GM19099 (cell line): ENCODE data around the gene ZNF221.
A peak's percentile ranks its signal among the peaks of the same experiment; 100 is the strongest.

Experiments
- POLR2A ChIP-seq: IDR thresholded peaks from 3 replicates; pipeline ENCODE4 v1.6.1; 2011; ENCODE audit warnings: low read depth; ENCODE audit not compliant: insufficient read length; ENCODE audit errors: extremely low read depth

Gene ZNF221

DNA sequence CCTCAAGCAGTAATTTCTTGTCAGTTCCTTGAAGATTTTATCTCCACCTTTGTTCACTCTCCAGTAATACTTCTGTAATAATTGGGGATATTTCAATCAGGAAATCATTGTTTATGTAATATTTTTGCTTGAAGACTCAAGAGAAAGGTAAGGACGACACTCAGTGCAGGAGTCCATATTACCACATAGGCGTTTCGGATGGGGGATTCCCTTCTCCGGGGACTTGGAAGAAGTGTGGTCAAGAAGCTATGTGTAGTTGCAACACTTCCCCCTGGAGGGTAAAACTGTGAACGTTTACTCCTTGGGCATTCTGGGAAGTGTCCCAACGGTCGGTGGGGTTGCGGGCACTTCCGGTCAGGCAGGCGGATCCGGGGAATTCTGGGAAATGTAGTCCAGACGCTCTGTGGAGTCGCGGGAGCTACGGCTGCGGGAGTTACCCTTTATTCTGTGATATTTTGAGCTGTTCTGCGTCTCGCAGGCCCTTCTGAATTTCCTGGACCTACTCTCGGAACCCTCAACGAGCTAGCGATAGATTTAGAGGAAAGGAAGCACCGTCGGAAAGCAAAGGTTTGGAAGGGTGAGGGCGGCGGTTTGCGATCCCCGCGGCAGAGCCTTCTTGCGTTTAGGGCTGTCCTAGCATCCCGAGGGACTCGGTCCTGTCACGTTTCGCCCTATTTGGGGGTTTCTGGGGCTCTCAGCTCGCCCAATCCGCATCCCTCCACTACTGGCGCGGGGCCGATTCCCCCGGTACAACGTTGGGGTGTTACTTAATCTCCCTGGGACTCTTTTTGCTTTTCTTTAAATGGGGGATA lies at the start of gene ZNF221:
Gene ZNF221, plus strand, starts transcription at position 395 of the 812 bp plus-strand sequence. CDS start 11,499 bp downstream, outside the sequence.
- TF ChIP-seq POLR2A, result peak; percentile 43

DNA sequence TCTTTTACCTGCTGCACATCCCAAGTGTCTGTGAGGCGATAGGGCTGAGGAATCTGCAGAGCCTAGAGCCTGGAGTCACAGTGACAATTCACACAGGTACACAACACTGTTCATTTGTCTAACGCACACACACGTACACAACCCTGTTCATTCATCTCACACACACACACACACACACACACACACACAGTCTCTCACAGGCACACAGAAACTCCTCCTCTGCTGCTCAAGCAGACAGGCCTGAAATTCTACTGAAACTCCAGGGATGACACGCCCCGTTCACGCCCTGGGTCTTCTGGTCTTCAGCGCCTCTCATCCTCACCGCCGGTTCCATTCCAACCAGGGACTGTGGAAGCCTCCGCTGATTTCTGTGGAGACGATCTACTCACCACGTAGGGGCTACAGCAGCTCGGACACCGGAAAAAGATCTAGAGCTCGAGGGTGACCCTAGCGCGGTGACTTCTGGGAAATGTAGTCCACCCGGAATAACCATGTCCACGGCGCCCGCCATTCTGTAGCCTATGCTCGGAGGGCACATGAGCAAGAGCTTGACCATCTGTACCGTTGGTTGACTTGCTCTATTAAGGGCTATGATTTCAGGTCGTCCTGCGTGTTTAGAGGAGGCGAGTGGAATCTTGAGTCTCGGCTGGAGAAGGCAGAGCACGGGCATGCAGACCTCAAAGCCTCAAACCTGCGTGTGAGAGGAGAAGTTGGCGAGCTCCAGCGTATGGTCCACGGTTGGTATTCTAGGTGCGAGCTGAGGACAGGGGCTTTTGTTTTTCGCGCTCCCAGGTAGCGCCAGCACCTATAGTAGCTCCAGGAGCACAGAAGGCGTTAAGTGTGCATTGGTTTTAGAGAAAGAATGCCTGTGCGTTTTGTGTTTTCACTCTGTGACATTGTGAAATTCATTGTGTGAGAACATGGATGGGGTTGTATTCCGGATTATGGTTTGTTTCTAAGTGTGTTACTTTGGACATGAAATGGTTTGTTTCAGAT lies 49.3 kb upstream of the ZNF221 start:
- peak; percentile 31 for TF ChIP-seq POLR2A

DNA sequence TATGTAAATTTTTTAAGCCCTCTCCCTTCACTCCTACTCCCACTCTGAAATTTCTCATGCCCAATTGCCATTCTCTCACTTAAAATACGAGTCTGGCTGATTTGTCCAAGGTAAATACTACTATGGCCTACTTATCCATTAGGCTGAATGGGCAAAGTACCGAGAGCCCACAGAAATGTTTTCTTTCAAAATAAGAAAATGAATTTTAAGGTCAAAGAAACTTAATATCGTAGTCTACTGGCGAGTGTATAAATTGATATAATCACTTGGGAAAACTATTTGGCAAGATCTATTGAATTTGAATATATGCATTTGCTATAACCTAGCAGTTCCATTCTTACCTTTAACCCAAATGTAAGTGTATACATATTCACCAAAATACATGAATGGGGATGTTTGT lies 48.6 kb upstream of the ZNF221 start:
- TF ChIP-seq POLR2A, result no peak

DNA sequence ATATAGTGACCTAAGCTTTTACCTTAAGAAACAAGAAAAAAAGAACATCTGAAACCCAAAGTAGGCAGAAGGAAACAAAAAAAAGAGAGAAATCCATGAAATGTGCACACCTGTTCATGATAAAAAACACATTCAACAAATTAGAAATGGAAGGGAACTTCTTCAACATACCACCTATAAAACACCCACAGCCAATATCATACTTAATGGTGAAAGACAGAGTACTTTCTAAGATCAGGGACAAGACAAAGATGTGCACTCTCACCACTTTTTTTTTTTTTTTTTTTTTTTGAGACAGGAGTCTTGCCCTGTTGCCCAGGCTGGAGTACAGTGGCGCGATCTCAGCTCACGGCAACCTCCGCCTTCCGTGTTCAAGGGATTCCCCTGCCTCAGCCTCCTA lies 45.1 kb upstream of the ZNF221 start:
- TF ChIP-seq POLR2A, result no peak

DNA sequence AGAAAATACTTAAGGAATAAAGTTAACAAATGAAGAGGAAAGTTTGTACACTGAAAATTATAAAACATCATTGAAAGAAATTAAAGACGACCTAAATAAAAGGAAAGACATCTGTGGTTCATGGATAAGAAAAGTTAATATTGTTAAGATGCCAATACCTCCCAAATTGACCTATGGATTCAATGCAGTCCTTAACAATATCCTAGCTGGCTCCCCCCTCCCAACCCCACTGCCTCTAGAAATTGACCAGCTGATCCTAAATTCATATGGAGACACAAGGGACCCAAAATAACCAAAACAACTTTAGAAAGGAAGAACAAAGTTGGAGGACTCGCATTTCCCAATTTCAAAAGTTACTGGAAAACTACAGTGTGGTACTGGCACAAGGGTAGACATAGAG lies 44.3 kb upstream of the ZNF221 start:
- TF ChIP-seq POLR2A, result no peak

DNA sequence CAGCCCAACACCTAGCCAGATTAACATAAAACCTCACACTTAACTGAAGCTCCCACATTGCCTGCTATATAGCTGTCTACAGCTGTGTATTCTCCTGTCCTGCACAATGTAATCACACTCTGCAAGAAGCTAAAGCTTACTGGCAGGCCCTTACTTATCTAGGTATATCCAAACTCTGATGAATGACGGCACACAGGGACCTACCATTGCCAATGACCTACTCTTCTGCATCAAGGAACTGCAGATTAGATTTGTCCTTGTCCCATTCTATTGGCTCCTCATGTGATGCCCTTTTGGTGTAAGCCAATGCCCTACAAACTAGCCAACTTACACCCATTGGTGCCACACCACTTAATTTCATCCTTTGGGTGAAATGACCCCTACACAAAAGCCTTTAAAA lies 42.4 kb upstream of the ZNF221 start:
- TF ChIP-seq POLR2A, result no peak

DNA sequence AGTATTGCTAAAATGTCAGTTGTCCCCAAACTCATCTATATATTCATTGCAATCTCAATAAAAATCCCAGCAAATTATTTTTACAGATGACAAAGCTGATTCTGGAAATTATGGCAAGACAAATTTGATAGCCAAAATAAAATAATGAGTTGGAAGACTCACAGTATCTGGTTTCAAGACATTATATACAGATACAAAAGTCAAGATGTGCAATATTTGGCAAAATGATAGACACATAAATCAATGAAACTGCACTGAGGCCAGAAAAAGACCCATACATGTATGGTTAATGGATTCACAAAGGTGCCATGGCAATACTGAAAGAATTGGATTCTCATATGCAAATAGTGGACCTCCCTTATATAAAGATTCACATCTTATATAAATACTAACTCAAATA lies 40.1 kb upstream of the ZNF221 start:
- no peak for TF ChIP-seq POLR2A

DNA sequence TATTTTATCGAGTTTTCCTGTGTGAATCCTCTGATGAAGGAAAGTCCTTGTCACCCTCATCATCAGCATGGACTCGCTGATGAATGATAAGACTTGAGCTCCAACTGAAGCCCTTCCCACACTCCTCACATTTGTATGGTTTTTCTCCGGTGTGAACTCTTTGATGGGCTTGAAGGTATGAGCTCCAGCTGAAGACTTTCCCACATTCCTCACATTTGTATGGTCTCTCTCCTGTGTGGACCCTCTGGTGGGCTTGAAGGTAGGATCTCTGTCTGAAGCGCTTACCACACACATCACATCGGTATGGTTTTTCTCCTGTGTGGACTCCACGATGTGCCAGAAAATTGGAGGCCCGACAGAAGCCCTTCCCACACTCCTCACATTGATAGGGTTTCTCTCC lies 37.6 kb upstream of the ZNF221 start:
- no peak for TF ChIP-seq POLR2A

DNA sequence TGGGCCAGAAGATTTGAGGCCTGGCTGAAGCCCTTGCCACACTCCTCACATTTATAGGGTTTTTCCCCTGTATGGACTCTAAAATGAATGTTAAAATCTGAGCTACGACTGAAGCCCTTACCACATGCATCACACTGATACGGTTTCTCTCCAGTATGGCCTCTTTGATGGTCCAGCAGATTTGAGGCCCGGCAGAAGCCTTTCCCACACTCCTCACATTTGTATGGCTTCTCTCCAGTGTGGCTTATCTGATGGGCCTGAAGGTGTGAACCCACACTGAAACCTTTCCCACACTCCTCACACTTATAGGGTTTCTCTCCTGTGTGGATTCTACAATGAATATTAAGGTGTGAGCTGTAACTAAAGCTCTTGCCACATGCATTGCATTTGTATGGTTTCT lies 37.0 kb upstream of the ZNF221 start:
- no peak for TF ChIP-seq POLR2A

DNA sequence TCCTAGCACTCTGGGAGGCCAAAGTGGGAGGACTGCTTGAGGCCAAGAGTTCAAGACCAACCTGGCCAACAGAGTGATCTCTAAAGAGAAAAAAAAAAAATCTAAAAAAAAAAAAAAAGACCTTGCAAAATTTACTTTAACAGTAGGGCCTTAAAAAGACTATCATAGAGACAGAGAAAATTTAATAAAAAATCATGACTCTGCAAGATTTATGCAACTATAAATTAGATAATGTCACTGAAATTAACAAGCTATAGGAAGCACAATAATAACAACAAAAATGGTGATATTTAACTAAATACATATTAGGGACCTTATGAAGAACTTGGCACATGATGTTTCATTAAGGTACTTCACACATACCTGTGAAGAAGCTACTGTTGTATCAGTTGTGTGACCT lies 27.2 kb upstream of the ZNF221 start:
- TF ChIP-seq POLR2A, result no peak

DNA sequence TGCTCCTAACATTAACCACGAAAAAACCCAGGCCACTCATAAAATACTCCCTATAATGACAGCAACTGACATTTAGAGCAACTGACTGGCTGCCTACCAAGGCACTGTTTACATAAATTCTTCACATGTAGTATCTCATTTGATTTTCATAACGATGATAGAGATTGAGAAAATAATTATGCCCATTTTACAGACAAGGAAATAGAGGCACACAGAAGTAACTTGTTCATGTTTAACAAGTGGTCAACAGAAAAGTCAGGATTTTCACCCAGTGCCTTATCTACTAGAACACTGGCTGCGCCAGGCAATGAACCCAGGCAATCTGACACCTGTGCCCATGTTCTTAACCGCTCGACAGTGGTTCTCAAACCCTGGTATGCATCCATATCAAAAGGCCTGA lies 22.2 kb upstream of the ZNF221 start:
- no peak for TF ChIP-seq POLR2A

DNA sequence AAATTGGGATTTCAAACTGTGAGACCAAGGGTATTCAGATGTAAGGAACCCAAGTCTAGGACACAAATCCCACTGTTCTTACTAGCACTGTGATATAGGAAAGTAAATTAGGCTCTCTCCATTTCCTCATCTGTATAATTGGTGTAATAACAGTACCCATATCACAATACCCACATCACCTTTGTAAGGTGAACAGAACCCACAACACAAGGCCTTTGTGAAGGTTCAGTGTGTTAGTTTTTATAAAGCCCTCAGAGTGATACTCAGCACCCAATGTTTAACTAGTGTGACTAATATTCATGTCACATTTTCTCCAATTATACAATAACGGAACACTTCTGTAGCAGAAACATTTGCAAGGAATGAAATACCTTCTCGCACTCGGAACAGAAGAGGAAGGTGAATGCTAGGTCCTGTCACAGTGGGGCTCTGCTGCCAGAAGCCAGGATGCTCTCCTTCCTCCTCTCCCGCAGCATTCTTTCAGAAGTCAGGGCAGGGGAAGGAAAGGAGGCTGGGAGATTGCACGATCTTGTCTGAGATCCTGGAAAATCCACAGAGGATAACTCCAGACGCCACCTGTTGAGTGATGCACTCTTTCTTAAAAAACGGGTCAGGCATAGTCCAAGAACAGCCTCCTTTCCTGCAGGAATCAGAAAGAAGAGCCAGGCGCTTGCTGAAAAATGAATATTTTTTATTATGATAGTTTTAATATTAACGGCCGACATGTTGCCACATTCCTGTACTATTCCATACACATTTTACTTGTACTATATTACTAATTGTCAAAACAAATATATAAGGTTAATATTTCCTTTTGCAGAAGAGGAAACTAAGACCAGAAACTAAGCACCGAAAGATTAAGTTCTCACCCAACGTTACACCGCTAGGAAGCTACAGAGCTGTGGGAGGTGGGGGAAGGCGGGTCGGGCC lies 16.7 kb upstream of the ZNF221 start:
- TF ChIP-seq POLR2A, result no peak

DNA sequence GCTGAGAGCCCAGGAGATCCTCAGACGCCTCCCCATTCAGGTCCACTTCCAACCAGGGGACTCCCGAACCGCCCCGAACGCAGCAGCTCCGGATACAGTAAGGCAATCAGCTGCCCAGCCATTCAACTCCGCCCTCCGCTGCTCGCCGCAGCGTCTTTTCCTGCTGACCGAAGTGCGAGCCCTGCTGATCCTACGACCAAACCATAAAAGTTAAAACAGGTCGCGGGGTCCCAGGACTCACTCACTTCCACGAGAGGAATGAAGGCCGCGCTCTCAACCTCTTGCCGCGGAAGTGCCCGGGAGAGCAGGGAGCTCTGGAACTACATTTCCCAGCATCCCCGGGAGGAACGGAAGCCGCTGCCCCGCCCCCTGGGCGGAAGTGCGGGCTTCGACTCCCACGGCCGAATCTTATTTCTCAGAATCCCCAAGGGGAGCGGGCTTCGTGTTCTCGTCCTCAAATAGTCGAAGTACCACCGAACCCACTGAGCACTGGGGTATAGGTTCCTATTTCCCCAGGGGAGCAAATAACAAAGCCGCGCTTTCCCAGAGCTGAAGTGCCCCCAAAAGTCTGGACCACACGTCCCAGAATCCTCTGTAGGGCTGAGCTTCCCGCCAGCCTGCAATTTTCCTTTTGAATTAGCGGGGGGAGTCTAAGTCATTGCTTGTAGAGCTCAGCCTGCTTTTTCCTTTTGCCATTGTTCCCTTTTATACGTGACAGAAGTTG lies 15.9 kb upstream of the ZNF221 start, which contains the start of gene ZNF45:
Gene ZNF45, minus strand, starts transcription at position 298 of the 724 bp plus-strand sequence. CDS start 13,097 bp downstream, outside the sequence.
- peak; percentile 69 for TF ChIP-seq POLR2A

DNA sequence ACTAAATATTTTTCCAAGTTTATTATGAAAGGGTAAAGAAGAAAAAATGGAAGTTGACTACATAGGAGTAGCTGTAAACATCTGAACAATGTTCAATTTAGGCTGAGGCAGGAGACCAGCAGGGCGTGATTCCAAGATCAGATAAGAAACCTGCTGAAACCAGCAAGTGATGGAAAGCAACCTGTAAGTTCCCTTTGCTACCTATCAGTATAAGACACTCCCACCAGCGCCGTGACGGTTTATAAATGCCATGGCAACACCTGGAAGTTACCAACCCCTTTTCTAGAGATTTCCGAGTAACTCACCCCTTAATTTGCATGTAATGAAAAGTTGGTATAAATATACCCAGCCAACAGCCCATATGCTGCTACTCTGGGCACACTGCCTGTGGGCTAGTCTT lies 14.8 kb upstream of the ZNF221 start:
- no peak for TF ChIP-seq POLR2A
